A549 (cell line): Measurements from ENCODE around the gene FBXO5. TPM values are rescaled to one million over a fixed set of nuclear protein-coding genes. Genes with fewer than 3 reads are reported as not detected.
A peak's percentile ranks its signal among the peaks of the same experiment; 100 is the strongest.

Experiments used
- ATAC-seq, 2 experiments: fragments of 200-7000 bp in 1 of 2; fragments of >200 bp in 1 of 2; cut with Nextera tagmentation in 1 of 2; cut with Tn5 transposase in 1 of 2; 3 replicates each; pipeline versions ENCODE4 v1.8.0 to v1.9.1; 2018 to 2020; ENCODE audit warnings: mild to moderate bottlenecking in 1 of 2, moderate library complexity in 1 of 2
- CTCF ChIA-PET: fragments of 300-600 bp; sonication (Branson Sonifier 250); formaldehyde crosslinking; extraction: SDS; loops from one replicate; lab custom pipeline; 2021; ENCODE audit warnings: antibody characterized with exemption, inconsistent platforms; lab: Yijun Ruan, JAX
- POLR2A ChIA-PET: fragments of 350-600 bp; formaldehyde crosslinking; extraction: SDS; loops from one replicate; lab custom pipeline; 2021; ENCODE audit warnings: antibody characterized with exemption, inconsistent platforms; lab: Yijun Ruan, JAX
- DNase-seq, 2 experiments: peaks; one replicate each; pipeline versions ENCODE4 v3.0.0 to v3.0.0-alpha.2; 2011 to 2016; ENCODE audit warnings: low read depth in 1 of 2, low spot score in 1 of 2
- FAIRE-seq: peaks from 2 replicates; lab custom pipeline; 2011; peaks lifted over from hg19 to GRCh38; lab: Jason Lieb, UNC
- H3K27ac ChIP-seq, 2 experiments: fragments of >200 bp; sonication (Bioruptor Twin); formaldehyde crosslinking; 3 replicates each; pipeline ENCODE4 v1.5.1; 2016 to 2017
- H3K4me1 ChIP-seq: fragments of >200 bp; sonication (Bioruptor Twin); formaldehyde crosslinking; 3 replicates; pipeline ENCODE4 v1.6.1; 2016
- H3K4me2 ChIP-seq: fragments of >200 bp; sonication (Bioruptor Twin); formaldehyde crosslinking; 3 replicates; pipeline ENCODE4 v1.6.1; 2016
- H3K4me3 ChIP-seq: fragments of >200 bp; sonication (Bioruptor Twin); formaldehyde crosslinking; 3 replicates; pipeline ENCODE4 v1.5.1; 2016
- H3K9me3 ChIP-seq: fragments of >200 bp; sonication (Bioruptor Twin); formaldehyde crosslinking; 3 replicates; pipeline ENCODE4 v1.6.1; 2016
- BHLHE40 ChIP-seq: IDR thresholded peaks from 2 replicates; pipeline ENCODE4 v1.6.1; 2012; ENCODE audit warnings: low read depth, low read length, inconsistent platforms
- CBX2 ChIP-seq: fragments of 200-600 bp; sonication (generic); IDR thresholded peaks from 2 replicates; pipeline ENCODE4 v1.6.1; 2016; ENCODE audit warnings: low read depth, mild to moderate bottlenecking, borderline replicate concordance
- CBX8 ChIP-seq: fragments of 200-600 bp; sonication (generic); IDR thresholded peaks from 2 replicates; pipeline ENCODE4 v1.6.1; 2016
- CTCF ChIP-seq: fragments of >200 bp; sonication (Bioruptor Twin); formaldehyde crosslinking; IDR thresholded peaks from 3 replicates; pipeline ENCODE4 v1.5.1; 2016
- E2F6 ChIP-seq: IDR thresholded peaks from 2 replicates; pipeline ENCODE4 v1.6.1; 2012; ENCODE audit warnings: low read depth, borderline replicate concordance
- EHF ChIP-seq: fragments of 250-450 bp; sonication (Bioruptor Pico); IDR thresholded peaks from 2 replicates; pipeline ENCODE4 v1.5.0; 2020; ENCODE audit warnings: mild to moderate bottlenecking
- EP300 ChIP-seq, 2 experiments: fragments of >200 bp; sonication (Bioruptor Twin); formaldehyde crosslinking; IDR thresholded peaks; 2 replicates in 1 of 2; 3 replicates in 1 of 2; pipeline ENCODE4 v1.6.1; 2016 to 2017
- FOSB ChIP-seq: fragments of 250-450 bp; sonication (Bioruptor Pico); IDR thresholded peaks from 2 replicates; pipeline ENCODE4 v1.5.0; 2020; ENCODE audit warnings: mild to moderate bottlenecking, moderate library complexity
- FOSL2 ChIP-seq, 2 experiments: fragments of 450-650 bp in 1 of 2; fragments of >200 bp in 1 of 2; sonication (Bioruptor Twin) in 1 of 2; formaldehyde crosslinking; IDR thresholded peaks; 2 replicates each; pipeline versions ENCODE4 v1.5.0 to v1.6.1; 2016 to 2020; ENCODE audit warnings: mild to moderate bottlenecking in 1 of 2, moderate library complexity in 1 of 2
- HES2 ChIP-seq: fragments of >200 bp; sonication (Bioruptor Twin); formaldehyde crosslinking; IDR thresholded peaks from 2 replicates; pipeline ENCODE4 v1.6.1; 2016
- KDM5A ChIP-seq: fragments of 200-600 bp; sonication (generic); IDR thresholded peaks from 2 replicates; pipeline ENCODE4 v1.6.1; 2016; ENCODE audit warnings: antibody characterized with exemption, mild to moderate bottlenecking
- MAZ ChIP-seq: fragments of 150-350 bp; IDR thresholded peaks from 2 replicates; pipeline ENCODE4 v1.6.1; 2014; ENCODE audit warnings: antibody characterized with exemption, low read depth, low read length, borderline replicate concordance
- POLR2A ChIP-seq: IDR thresholded peaks from 2 replicates; pipeline ENCODE4 v1.6.1; 2012; ENCODE audit warnings: mild to moderate bottlenecking, low read length
- RAD21 ChIP-seq, 2 experiments: fragments of >200 bp in 1 of 2; sonication (Bioruptor Twin) in 1 of 2; formaldehyde crosslinking in 1 of 2; IDR thresholded peaks in 1 of 2; conservative IDR thresholded peaks in 1 of 2; 2 replicates in 1 of 2; 3 replicates in 1 of 2; pipeline ENCODE4 v1.6.1; 2012 to 2018; ENCODE audit warnings: inconsistent platforms in 1 of 2
- REST ChIP-seq: fragments of 200-600 bp; sonication (generic); IDR thresholded peaks from 2 replicates; pipeline ENCODE4 v1.6.1; 2016; ENCODE audit warnings: antibody characterized with exemption, mild to moderate bottlenecking, moderate library complexity
- SMC3 ChIP-seq: fragments of >200 bp; sonication (Bioruptor Twin); formaldehyde crosslinking; IDR thresholded peaks from 3 replicates; pipeline ENCODE4 v1.6.1; 2018; ENCODE audit warnings: inconsistent platforms
- TFCP2L1 ChIP-seq: fragments of 250-450 bp; sonication (Bioruptor Pico); IDR thresholded peaks from 2 replicates; pipeline ENCODE4 v1.5.0; 2021; ENCODE audit warnings: mild to moderate bottlenecking
- WGBS: methylation state at CpG from one replicate; pipeline ENCODE4 v1.1.6; 2017; ENCODE audit errors: missing lambda C conversion rate; 5-methylcytosine and 5-hydroxymethylcytosine counted together
- polyA plus RNA-seq, 4 experiments: library from polyadenylated mRNA; depleted of rRNA in 3 of 4; stranded (reverse); fragments of >200 nt; fragmentation: RNase III in 1 of 4; extraction: RNeasy Plus Mini Kit Qiagen cat#74134 plus additional on column Dnase treatment in 1 of 4; gene quantifications; 2 replicates in 3 of 4; 3 replicates in 1 of 4; pipeline ENCODE4 v1.2.3, GENCODE V29; 2011 to 2017
- TF ChIP-seq, protein P1 (sequence below): fragments of 250-450 bp; sonication (Bioruptor Pico); IDR thresholded peaks from 2 replicates; pipeline ENCODE4 v1.5.0; 2020; ENCODE audit warnings: low read depth, mild to moderate bottlenecking, moderate library complexity

The FBXO5 gene
- polyA plus RNA-seq, 2 of the 4 experiments (the other 2 are of a cell fraction): 14.3 to 29.2 TPM

DNA sequence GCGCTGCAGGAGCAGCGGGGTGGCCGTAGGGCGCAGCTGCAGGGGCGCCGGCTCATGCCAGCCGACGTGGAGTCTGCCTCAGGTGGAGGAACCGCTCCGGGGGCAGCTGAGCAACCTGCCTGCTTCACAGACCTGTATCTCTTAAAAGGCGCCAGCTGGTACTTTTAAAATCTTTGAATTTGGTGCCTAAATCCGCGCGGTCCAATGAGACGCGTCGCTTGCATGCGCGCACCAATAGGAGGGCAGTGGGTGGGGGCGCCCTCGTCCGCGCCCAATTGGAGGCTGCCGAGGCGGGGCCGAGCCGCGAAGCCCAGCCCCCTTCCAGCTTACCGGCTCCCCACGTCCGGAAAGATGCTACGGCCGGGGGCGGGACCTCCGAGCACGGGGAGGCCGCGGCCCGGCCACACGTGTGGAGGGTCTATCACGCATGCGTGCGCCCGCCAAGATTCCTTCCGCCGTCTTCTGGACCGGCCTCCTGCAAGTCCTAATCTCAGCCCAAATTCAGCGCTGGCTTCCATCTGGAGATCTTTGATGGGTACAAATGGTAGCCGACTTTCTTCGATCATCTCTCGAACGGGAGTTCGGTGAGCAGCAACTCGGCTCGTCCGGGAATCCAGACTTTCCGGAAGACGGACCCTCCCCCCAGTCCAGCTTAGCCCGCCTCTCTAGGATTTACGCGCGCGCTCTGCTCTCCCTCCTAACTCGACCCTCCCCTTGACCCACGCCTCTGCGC, at the start of gene FBXO5 (continued):
- TF ChIP-seq SMC3 (no peak), EHF (no peak), CBX8 (no peak), KDM5A (no peak), MAZ (no peak), HES2 (no peak), CBX2 (no peak), EP300 (IDR thresholded peaks at IDR 0.05) (no peak), POLR2A (peak; percentile 40), FOSL2 (IDR thresholded peaks at IDR 0.05) (no peak), FOSL2 (CRISPR knock-in tag; IDR thresholded peaks at IDR 0.05) (no peak)
- TF ChIP-seq, protein P1, sequence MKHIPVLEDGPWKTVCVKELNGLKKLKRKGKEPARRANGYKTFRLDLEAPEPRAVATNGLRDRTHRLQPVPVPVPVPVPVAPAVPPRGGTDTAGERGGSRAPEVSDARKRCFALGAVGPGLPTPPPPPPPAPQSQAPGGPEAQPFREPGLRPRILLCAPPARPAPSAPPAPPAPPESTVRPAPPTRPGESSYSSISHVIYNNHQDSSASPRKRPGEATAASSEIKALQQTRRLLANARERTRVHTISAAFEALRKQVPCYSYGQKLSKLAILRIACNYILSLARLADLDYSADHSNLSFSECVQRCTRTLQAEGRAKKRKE: no peak
- TF ChIP-seq, all 56 proteins: peak for 7

GRCh38 chr6:153032255-153032882, 49.5 kb upstream of the FBXO5 start:
- POLR2A ChIA-PET: no interaction called here
- H3K4me1 ChIP-seq: peaks cover 41% of the 10 kb centered on the region
- no peak for TF ChIP-seq E2F6
- TF ChIP-seq CTCF: peak; percentile 59
- peak; percentile 64 to 82 for TF ChIP-seq RAD21 (conservative IDR thresholded peaks at IDR 0.05 in 1 of 2, IDR thresholded peaks at IDR 0.05 in 1 of 2)
- TF ChIP-seq FOSL2 (IDR thresholded peaks at IDR 0.05): no peak
- no peak for TF ChIP-seq FOSL2 (CRISPR knock-in tag; IDR thresholded peaks at IDR 0.05)
- peak; percentile 80 for TF ChIP-seq SMC3
- TF ChIP-seq BHLHE40: no peak
- TF ChIP-seq FOSB (CRISPR knock-in tag): no peak
- TF ChIP-seq REST: no peak
- no peak for TF ChIP-seq TFCP2L1 (CRISPR knock-in tag)
- no peaks in the 10 kb centered on the region for H3K9me3 ChIP-seq
- ATAC-seq (peak; percentile 57 to 66; a peak in 4 of 6 replicates), FAIRE-seq (no peak), DNase-seq (peak in 1 of 2 experiments; percentile 46)
- H3K4me3 ChIP-seq: no peak overlapping the region
- H3K27ac ChIP-seq: peak overlapping the region; percentile 36 to 38; a peak in 3 of 6 replicates
- CTCF ChIA-PET: interaction anchor here (0.7 to 4.4 kb wide), 11 partner anchors 9 to 916 kb away, joined by 3 to 20 read pairs (median 3); no protein-coding TSS in a partner anchor
- 64% methylated on average over 9 of the region's 9 CpGs for WGBS
- H3K4me2 ChIP-seq: peak overlapping the region; percentile 33
